HG03064 (cell line): ENCODE results near the gene GAS7.

Experiments used
- ATAC-seq: cut with Tn5 transposase; IDR thresholded peaks from one replicate; pipeline ENCODE4 v1.9.1; 2021; ENCODE audit warnings: low read depth; ENCODE audit not compliant: unreplicated experiment

The GAS7 gene

DNA sequence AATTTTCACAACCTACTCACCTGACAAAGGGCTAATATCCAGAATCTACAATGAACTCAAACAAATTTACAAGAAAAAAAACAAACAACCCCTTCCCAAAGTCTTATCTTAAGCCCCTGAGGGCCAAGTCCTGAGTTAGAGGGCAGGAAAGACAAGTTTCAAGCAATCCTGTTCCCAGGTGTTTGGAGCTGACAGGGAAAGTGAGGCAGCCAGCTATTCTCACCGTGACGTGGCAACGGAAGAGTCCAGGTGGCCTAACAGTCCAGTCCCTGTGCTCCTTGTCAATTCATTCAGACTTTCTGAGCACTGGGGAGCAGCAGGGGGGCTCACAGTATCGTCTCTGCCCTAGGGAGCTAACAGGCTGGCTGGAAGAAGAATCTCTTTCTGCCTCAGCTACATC, 203.6 kb downstream of the GAS7 start:
- ATAC-seq, result no peak

DNA sequence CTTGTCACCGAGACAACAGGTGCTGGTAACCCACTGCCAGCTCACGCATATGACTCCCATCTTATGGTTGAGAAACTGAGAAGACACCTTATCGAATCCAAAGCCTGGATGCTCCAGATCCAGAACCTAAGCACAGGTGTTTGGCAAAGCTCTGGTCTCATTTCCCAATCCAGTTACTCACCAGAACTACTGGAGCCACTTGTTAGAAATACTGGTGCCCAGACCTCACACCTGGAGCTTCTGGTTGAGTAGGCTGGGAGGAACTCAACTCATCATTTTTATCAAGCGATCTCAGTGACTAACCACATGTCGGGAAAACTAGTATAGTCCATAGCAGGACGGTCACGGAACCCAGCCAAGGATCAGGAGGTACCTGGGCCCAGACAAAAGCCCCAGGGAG, 206.6 kb downstream of the GAS7 start:
- ATAC-seq, result no peak

DNA sequence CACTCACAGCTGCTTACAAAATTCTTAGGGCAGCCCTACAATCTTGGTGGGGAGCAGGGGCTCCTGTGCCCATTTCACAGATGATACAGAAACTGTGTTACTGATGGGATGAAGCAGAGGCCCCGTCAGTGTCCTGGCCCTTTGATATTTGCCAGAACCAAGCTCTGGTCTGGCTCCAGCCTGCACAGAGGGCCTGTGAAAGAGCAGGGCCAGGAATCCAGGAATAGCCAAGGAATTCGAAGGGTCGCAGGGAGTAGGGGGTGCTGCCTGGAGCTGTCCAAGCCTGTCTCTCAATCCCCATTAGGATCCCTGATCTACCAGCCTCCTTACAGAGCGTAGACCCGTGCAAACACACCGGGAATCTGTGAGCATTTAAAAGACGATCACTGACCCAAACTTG, 207.1 kb downstream of the GAS7 start:
- ATAC-seq, result no peak

DNA sequence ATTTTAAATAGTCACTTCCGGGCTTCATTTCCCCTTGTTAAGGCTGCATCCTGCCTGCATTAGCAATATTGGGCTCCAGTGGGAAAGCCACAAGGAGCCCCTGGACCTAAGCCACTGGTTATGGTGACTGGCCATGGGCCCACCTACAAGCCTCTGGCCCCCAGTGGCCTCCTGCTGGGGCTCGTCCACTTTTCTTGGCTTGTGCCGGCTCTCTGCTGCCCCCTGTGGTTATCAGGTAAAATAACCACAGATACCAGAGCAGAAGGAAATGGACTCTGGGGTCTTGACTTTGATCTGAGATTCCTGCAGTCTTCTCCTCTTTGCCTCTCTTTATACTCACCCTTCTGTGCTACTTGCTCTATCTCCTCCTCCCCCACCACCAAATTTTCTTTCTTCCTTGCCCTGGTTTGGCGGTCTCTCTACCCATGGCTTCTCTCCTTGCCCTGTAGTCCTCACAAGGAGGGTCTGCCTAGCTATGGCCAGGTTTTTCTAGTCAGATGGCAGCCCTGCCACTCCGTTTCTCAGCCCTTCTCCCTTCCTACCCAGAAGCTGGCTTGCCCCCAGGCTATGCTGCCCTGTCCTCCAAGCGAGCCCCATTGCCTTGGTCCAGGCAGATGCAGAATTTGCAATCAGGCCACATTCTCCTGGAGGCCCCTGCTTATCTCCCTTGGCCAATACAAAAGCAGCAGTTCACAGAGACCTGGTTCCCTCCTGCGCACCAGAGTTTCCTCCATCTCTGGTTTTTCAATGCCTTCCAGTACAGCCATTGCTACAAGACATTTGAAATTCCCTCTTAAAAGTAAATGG, 210.4 kb downstream of the GAS7 start:
- no peak for ATAC-seq

DNA sequence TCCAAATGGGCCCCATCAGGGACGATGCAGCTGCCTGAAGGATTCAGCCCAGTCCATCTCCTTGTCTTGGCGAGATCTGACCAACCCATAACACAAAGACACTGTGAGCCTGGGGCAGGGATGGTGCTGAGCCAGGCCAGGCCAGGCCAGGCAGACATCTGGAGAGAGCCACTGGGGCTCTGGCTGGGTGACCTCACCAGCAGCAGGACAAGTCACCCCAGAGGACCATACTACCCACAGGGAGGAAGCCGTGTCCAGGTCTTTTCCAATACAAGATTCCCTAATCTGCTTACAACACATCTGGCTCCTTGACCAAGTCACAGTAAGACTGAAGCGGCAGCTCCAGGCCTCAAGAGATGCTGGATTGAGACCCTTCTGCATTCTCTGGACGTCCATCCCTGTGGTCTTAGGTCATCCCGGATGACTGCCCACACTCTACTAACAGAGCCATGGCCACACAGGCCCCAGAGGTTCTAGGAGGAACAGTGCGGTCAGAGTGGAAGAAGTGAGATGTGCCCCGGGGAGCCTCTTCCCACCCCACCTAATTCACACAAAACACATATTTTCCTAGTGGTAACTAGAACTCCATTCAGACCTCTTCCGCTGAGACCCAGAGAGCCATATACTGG, 211.5 kb downstream of the GAS7 start:
- ATAC-seq, result no peak

DNA sequence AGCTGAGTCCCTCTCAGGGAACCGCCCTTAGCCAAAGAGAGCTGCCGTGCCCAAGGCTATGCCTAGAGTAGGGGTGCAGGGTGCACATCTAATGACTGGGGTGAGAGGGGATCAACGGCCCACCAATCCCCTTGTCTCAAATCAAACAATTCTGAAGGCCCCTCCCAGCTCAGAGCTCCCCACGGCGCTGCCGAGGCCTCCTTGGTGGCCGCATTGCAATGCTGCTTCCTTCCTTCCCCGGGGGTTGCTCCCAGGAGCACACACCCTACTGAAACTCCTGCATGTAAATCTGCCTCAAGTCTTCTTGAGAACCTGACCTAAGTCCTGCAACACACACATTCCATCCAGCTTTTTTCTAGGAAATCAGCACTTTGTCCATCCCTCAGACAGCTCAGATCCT, 212.8 kb downstream of the GAS7 start:
- ATAC-seq, result no peak

DNA sequence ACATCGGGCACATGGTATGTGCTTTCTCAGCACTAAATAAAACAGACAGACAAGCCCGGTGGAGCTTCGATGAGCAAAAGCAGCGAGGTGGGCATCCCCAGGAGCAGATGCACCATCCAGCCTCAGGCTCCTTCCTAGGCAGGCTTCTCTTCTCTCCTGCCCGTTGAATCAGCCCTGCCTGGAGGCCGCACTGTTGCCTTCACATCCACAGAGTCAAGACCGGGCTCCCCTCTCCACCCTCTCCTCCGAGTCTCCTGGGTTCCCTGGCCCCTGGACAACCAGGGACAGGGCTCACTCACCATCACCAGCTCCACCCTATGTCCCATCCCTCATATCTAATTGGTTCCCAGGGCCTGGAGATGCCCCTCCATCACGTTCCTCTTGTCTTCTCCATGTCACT, 213.6 kb downstream of the GAS7 start:
- ATAC-seq, result no peak

DNA sequence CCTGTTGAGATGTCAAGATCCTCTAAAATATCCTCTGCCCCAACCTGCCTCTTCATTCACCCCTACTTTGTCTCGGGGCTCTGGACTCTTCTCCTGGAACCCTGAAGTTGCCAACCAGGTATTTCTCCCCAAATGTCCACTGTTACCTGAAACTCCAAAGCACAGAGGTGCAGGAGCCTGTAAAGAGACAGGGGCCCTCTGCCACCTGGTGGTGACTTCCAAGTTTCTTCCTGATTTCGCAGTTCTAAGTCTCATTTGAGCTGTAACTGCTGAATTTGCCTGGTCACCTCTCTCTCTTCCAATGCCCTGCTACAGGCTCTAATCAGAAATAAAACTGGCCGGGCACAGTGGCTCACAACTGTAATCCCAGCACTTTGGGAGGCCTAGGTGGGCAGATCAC, 216.2 kb downstream of the GAS7 start:
- no peak for ATAC-seq

DNA sequence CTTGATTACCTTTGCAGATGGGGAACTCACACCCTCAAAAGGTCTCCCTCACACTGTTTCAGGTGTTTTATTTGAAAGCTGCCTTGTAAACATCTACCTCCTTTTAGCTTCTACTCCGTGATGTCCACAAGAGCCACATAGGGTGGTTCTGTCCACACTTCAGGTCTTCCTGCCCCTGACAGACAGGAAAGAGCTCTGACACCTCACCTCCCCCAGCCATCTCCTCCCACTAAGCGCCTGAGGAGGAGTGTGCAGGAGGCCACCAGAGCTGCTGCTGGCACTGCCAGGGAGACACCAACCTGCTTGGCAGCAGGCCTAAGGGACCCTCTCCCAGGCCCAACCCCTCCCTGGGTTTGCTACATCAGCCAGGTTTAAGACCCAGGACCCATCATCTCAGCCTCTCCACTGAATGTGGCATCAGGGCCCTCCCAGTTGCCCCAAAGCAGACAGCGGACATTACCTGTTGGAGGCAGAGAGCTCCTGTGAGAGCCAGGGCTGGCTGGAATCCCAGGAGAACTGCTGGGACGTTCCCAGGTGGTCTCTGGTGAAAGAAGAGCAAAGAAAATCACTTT, 217.0 kb downstream of the GAS7 start:
- no peak for ATAC-seq

DNA sequence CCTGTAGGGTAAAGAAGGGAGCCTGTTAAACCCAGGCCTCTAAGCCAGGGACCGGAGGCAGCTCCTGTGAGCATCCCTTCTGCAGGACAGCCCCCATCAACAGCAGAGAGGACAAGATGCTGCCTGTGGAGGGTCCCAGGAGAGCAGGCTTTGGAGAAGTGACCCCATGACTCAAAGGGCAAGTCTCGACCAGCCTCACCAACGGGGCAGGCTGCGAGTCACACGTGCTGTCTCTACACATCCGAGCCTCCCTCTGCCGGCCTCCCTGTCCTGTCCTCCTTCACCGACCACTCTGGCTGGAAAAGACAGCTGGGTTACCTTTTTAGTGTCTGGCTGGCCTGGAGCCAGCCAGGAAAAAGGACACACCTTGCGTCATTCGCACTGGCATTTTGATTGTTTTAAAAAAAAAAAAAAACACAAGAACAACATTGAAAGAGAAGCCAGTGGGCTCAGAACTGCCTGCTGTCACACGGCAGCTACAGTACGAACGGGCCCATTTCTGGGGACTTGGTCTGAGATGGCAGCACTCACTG, 218.9 kb downstream of the GAS7 start:
- no peak for ATAC-seq

DNA sequence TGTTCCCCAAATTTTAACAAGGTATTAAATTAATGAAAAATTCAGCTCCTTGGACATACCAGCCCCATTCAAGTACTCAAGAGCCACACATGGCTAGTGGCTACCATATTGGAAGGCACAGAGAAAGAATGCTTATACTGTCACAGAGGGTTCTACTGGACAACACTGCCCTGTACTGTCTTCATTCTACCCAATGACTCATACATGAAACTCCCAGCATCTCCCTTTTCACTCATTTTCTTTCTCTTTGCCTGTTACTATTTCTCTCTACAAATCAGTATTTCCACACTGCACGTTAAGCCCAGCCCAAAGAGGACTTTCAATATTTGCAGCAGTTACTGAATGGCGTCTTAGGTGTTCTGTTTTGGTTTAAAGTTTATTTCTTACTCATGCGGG, 221.2 kb downstream of the GAS7 start:
- ATAC-seq, result no peak

DNA sequence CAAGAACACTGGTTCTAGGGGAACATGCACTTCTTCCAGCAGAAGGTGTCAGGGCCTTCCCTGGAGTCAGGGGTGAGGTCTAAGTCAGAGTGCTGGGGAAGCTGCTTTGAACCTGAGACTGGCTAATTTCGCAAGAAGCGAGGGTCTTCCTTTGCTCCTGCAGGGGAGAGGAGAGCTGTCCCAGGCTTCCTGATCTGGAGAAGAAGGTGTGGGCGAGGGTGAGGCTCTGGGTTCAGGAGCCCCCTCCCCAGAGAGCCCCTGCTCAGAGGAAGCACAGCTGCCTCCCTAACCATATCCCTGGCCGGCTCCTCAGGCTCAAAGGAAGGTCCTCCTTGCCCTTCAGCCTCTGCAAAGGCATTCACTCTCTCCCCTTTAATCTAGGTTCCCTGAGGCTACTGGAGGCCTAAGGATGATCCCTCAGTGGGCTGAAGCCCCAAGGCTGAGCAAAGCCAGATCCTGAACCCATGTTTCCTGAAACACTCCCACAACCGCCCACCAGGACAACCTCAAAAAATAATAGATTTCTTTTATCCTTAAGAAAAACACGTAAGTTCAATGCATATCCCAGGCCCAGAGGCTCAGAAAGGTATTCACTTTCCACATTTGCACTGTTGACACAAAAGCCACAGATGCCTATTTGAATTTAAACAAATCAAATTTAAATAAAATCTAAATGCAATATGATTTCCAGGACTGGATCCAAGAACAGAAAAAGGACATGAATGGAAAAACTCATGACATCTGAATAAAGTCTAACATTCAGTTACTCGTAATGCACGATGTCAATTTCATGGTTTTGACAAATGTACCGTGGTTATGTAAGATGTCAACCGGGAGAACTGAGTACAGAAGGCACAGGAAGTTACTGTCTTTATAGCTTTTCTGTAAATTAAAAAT, 221.9 kb downstream of the GAS7 start:
- ATAC-seq, result no peak

DNA sequence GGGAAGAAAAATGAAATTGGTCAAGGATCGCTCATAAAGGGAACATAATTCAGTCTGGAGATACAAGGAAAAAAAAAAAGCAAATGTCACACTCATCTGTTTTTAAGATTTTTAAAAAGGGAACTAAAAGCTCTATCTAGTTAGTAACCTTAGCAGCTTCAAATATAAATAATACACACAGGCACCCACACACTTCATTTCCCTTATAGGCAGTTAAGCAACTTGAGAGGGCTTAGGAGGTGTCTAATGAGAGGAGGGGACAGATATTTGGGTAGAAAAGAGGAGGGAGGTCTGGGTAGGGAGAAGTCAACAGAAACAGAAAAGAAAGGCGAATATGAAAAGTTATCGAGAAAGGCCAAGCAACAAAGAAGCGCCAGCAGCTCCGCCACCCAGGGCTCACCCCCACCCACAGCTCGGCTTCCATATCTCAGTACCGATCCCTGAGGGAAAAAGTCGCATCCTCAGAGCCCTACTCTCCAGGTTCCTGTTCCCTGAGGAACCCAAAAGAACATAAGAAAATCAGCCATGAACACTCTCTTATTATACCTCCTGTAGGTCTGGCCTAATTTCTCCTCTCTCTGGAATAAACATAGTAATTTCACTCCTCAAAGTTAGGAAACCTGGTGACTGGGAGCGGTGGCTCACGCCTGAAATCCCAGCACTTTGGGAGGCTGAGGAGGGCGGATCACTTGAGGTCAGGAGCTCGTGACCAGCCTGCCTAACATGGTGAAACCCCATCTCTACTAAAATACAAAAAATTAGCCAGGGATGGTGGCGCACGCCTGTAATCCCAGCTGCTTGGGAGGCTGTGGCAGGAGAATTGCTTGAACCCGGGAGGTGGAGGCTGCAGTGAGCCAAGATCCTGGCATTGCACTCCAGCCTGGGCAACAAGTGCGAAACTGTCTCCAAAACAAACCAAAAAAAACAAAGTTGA, 223.7 kb downstream of the GAS7 start:
- no peak for ATAC-seq

DNA sequence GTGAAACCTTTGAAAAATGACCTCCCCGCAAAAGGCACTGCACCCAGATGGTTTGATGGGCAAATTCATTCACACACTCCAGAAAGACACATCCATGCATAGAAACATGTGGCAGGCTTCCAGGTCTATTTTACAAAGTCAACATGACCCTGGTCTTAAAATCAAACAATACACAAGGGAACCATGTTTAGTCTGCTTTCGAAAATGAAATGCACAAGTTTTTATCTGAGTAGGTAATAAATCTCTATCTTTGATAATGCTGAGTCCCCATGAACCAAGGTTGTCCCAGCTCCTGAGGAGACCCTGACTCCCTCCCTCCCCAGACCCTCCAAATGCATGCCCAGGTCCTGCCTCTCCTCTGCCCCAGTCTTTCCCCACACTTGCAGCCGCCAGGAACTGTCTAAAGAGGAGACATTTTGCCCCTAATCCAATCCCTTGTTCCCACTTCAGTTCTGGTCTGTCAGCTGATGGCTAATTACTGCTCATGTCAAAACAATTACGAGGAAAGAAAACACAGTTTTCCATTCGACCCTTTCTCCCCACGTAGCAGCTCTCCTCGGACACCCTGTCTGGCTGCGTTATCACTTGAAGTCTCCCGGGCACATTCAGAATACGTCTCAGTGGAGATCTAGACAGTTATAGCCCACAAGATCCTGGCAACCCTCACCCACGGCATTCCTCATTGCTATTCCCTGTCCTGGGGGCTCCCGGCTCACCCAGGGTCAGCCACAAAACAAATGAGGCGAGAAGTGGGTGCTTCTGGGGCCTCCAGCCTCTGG, 224.5 kb downstream of the GAS7 start:
- ATAC-seq, result no peak

DNA sequence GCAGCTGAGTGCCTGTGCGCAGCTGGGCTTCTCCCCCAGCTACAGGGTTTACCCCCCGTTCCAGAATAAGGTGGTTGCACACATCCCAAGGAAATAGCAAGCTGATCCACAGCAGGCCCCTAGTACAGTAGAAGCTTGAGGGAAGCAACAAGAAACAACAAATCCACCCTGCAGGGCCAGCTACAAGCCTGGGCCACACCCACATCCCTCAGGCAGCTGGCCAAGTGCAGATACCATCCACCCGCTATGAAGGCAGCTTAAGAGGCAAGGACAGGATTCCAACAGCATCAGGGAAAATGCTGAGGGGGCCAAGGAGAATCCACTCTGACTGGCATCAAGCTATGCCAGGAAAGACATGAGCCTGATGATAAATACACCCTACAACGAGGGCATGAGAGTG, 226.4 kb downstream of the GAS7 start:
- no peak for ATAC-seq

DNA sequence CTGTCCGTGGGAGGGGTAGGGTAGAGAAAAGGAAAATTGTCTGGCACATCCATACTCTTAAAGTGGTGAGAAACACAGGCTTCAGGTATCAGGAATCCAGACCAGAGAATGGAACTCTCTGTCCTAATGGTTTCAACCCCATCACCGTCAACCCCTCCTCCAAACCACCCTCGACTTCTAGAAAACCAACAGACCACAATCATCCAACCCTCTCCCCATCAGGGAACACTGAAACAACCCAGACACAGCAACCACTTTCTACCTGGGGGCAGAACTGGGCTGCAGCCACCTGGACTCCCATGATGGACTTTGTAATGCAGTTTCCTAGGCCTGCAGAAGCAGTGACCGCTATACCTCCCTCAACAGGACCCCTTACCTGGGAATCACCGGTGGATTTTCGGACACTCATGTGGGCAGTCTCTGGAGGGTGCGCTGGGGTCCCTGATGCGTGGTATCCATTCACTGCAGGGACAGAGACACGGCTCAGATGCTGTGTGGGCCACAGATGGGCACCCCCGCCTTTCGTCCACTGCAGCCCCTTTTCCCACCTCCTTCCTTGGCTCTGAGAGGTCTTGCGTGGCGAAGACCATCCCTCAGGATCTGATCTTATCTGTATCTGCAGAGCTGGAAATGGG, 229.0 kb downstream of the GAS7 start:
- no peak for ATAC-seq

DNA sequence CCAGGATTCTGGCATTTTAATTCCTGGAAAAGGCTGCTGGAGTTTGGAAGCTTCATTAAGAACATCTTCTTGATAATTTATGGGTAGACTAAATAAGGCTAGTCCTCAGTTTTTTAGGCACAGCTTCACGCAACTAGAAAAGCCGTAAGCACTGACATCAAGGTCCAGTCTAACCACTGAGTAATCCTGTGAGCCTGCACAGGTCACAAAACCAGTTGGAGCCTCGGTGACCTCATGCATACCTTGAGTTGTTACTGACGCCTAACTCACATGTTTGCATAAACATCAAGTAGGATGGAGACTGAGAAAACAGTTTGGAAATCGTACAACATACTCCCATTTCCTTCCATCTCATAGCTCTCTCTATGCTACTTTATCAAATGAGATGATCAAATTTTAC, 229.5 kb downstream of the GAS7 start:
- no peak for ATAC-seq

DNA sequence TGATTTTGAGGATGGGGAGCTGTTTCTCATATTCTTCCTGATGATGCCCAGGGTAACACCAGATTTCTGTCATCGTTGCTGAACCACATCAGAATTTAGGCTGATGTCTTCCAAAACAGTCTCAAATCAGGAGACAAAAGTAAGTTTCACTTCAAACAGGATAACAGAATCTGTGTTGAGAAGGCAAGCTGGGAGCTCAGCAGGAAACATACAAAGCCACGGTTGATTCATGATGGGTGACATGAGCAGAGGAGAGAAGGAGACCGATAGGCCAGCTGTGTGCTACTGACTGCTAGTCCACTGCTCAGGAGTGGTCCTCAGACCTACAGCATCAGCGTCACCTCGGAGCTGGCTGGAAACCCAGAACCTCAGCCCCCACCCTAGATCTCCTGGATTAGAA, 230.4 kb downstream of the GAS7 start:
- ATAC-seq, result no peak
